ENCODE results near the gene SNAPC1. TPM values are rescaled to one million over a fixed set of nuclear protein-coding genes. Genes with fewer than 3 reads are reported as not detected.

Gene SNAPC1, protein sequence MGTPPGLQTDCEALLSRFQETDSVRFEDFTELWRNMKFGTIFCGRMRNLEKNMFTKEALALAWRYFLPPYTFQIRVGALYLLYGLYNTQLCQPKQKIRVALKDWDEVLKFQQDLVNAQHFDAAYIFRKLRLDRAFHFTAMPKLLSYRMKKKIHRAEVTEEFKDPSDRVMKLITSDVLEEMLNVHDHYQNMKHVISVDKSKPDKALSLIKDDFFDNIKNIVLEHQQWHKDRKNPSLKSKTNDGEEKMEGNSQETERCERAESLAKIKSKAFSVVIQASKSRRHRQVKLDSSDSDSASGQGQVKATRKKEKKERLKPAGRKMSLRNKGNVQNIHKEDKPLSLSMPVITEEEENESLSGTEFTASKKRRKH
- 9.9 and 22.9 TPM in 2 replicates for total RNA-seq (ENCODE audit: low replicate concordance)

DNA sequence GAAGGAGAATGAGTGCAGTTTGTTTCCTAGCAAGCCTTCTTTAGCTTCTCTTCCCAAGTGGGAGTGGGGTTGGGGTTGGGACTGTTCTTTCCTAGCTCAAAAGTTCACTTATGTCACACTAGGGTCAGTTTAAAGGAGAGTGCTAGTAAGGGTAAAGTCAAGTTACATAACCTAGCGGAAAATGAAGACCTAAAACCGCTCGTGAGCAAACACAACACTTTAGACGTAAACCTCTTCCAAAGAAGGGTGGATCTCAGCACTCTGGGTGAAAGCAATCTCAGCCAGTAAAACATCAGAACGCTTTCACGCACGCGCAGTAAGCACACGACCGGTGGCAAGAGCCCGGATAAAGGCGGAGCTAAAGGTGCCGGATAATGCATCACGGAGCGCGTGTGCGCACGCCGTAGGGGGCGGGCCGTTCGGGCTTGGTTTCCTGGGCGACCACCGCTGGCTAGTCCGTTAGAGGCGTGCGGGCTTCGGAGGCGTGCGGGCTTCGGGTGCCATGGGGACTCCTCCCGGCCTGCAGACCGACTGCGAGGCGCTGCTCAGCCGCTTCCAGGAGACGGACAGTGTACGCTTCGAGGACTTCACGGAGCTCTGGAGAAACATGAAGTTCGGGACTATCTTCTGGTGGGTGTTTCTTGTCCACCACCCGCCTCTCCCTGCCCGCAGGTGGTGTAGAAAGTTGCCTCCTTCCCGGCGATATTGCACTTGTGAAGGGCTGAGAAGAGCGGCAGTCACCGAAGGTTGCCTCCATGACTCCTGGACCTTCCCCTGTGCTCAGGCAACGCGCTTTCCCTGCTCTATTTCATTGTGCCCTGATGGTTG is at the start of gene SNAPC1:
Gene SNAPC1, plus strand, starts transcription at position 462 of the 828 bp plus-strand sequence. Its CDS starts 41 bp downstream, at position 503.
- H3K4me3 ChIP-seq (ENCODE audit: low read depth, low read length): peak within 1 kb of the TSS; percentile 93
- DNase-seq (ENCODE audit: low read depth): peak; percentile 98
- TF ChIP-seq, protein P1, sequence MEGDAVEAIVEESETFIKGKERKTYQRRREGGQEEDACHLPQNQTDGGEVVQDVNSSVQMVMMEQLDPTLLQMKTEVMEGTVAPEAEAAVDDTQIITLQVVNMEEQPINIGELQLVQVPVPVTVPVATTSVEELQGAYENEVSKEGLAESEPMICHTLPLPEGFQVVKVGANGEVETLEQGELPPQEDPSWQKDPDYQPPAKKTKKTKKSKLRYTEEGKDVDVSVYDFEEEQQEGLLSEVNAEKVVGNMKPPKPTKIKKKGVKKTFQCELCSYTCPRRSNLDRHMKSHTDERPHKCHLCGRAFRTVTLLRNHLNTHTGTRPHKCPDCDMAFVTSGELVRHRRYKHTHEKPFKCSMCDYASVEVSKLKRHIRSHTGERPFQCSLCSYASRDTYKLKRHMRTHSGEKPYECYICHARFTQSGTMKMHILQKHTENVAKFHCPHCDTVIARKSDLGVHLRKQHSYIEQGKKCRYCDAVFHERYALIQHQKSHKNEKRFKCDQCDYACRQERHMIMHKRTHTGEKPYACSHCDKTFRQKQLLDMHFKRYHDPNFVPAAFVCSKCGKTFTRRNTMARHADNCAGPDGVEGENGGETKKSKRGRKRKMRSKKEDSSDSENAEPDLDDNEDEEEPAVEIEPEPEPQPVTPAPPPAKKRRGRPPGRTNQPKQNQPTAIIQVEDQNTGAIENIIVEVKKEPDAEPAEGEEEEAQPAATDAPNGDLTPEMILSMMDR (IDR thresholded peaks at IDR 0.05; ENCODE audit: insufficient read depth, low read length): no peak

DNA sequence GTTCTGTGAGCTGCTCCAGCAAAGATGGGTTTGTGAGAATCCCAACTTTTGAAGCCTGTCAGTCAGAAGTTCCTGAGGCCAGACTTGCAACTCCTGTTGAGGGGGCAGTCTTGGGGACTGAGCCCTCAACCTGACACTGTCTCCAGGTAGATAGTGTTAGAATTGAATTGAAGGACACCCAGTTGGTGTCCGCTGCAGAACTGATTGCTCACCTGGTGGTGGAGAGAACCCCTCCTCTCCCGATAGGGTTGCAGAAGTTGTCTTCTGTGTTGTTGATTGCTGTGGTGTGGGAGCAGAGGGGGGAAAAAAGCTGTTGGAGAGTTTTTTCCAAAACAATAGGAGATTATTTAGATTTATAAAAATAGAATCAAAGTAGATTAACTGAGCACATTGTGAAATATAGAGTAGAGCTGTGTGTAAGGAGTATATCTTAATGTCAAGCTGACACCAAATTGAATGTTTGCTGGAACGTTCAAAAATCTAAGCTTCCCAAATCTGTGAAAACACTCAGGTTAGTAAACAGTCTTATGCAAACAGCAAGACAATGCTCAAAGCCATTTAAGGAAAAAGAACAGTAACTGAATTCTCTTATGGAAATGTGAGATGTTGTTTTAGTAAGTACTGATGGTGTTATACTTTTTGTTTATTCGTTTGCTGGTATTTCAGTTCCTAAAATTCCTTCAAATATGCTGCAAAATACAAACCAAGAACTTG is 48.3 kb upstream of the SNAPC1 start:
- TF ChIP-seq, protein P1 (IDR thresholded peaks at IDR 0.05; ENCODE audit: insufficient read depth, low read length): no peak
- DNase-seq (ENCODE audit: low read depth): no peak
- no peak overlapping the region for H3K4me3 ChIP-seq (ENCODE audit: low read depth, low read length)

DNA sequence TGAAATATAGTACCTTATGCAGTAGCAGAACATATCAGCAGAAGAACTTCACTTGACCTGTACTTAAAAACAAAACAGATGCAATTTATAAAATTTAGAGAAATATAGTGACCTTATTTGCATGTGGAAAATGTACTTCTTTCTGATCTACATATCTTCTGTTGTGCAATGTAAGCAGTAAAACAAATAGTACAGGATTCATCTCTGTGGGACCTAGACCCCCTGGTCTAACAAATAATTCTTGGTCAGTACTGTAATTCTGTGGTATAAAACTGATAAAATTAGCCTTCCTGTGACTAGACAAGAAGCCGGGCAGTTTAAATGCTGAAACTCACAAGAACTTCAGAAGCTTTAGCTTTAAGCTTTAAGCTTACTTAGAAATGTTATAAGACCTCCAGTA is 45.3 kb upstream of the SNAPC1 start:
- no peak overlapping the region for H3K4me3 ChIP-seq (ENCODE audit: low read depth, low read length)
- no peak for DNase-seq (ENCODE audit: low read depth)
- TF ChIP-seq, protein P1 (IDR thresholded peaks at IDR 0.05; ENCODE audit: insufficient read depth, low read length): no peak

DNA sequence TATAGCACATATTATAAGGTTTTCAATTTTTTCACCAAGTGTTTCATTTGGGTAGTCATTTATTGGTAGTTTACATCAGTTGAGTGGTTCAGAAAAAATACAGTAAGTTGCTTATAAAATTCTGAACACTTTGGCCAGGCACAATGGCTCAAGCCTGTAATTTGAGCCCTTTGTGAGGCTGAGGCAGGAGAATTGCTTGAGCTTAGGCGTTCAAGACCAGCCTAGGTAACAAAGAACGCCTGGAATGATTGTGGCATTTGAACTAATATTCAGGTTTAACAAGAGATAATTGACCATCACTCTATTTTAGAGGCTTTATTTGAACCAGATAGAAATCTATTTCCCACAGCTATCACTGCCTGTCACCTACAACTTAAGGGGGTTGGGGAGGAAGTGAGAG is 44.2 kb upstream of the SNAPC1 start:
- TF ChIP-seq, protein P1 (IDR thresholded peaks at IDR 0.05; ENCODE audit: insufficient read depth, low read length): no peak
- no peak for DNase-seq (ENCODE audit: low read depth)
- H3K4me3 ChIP-seq (ENCODE audit: low read depth, low read length): no peak overlapping the region

DNA sequence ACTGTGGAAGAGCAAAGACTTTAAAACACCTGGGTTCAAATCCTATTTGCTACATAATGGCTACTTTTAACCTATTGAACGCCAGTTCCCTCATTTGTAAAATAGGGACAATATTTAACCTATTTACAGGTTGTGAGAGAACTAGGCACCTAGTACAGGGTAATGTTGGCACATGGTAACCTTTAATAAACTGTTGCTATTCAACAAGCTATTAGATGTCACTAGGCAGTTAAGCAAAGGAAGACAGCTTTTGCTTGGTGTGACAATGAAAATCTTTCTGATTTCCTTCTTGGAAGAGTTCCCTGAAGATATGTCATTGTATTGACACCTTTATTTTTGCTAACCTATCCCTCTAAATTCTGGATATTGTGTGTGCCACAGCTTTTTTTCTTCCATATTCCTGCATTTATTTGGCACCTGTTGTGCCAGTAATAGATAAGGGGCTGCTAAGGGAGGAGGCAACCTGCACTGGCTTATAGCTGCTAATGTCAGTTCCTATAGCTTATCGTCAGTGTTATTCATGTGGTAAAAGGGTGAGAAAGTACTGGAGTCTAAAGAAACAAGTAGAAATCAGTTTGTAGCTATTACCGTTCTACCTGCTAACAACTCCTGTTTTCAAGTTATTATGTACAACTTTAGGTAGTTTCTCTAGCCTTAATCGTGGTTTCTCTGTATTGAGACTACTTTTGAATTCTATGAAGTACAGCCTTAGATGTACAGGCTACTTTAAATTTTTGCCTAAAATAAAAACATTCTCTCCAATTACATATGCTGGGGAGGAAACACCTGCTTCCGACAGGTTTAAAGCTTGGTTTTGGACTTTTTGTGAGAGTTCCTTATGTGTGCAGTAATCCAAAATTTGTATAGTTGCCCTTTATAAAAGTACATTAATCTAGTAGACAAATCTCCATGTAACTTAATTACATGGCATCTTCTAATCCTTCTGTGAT is 42.6 kb upstream of the SNAPC1 start:
- DNase-seq (ENCODE audit: low read depth): no peak
- TF ChIP-seq, protein P1 (IDR thresholded peaks at IDR 0.05; ENCODE audit: insufficient read depth, low read length): no peak
- H3K4me3 ChIP-seq (ENCODE audit: low read depth, low read length): no peak overlapping the region

DNA sequence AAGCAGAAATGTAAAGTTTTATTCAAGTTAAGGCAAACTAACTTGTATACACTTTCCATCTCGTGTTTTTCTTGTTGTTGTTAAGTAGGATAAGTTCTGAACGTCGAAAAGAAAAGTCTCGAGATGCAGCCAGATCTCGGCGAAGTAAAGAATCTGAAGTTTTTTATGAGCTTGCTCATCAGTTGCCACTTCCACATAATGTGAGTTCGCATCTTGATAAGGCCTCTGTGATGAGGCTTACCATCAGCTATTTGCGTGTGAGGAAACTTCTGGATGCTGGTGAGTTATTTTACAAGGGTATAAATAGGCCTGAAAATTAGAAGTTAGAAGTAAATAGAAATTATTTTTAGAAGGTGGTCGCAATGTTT is 41.9 kb upstream of the SNAPC1 start:
- TF ChIP-seq, protein P1 (IDR thresholded peaks at IDR 0.05; ENCODE audit: insufficient read depth, low read length): no peak
- no peak for DNase-seq (ENCODE audit: low read depth)
- no peak overlapping the region for H3K4me3 ChIP-seq (ENCODE audit: low read depth, low read length)

Measured in fibroblast of the aortic adventitia (primary cell).